Measurements from ENCODE around the gene ADARB1. TPM values are rescaled to one million over a fixed set of nuclear protein-coding genes. Genes with fewer than 3 reads are reported as not detected.
A peak's percentile ranks its signal among the peaks of the same experiment; 100 is the strongest.

The ADARB1 gene
- total RNA-seq, 4 donors from 2014 or later, result 107 to 231 (median 201) TPM

GRCh38 chr21:45035477-45035848 lies 38.9 kb upstream of the ADARB1 start:
- no peak for DNase-seq (ENCODE audit: extremely low spot score)
- TF ChIP-seq POLR2AphosphoS5 (IDR thresholded peaks at IDR 0.05), result no peak
- no peak for TF ChIP-seq CTCF (IDR thresholded peaks at IDR 0.05)
- TF ChIP-seq POLR2A (IDR thresholded peaks at IDR 0.05; ENCODE audit: low read depth), result no peak
- no peak for TF ChIP-seq EP300 (IDR thresholded peaks at IDR 0.05)
- intact Hi-C loops (cut with DNase I), result no loop called here
- Histone ChIP-seq H3K9me3 (peaks cover 0 to 14% (median 5%) of the 10 kb centered on the region in 4 donors), H3K4me1 (peaks cover 49 to 69% (median 66%) of the 10 kb centered on the region in 4 donors), H3K27ac (replicated peaks in 1 of 4) (peak overlapping the region; percentile 82 to 88 (median 87)), H3K27me3 (no peaks in the 10 kb centered on the region), H3K4me3 (no peak overlapping the region), H3K36me3 (no peaks in the 10 kb centered on the region)
- 97% methylated on average over 8 of the region's 8 CpGs for WGBS

GRCh38 chr21:45036630-45037029 lies 37.8 kb upstream of the ADARB1 start:
- Histone ChIP-seq H3K9me3 (peaks cover 0 to 14% (median 5%) of the 10 kb centered on the region in 4 donors), H3K36me3 (no peaks in the 10 kb centered on the region), H3K27me3 (no peaks in the 10 kb centered on the region), H3K4me1 (peaks cover 46 to 69% (median 66%) of the 10 kb centered on the region in 4 donors), H3K27ac (replicated peaks in 1 of 4) (no peak overlapping the region), H3K4me3 (no peak overlapping the region)
- TF ChIP-seq EP300 (IDR thresholded peaks at IDR 0.05) (no peak), CTCF (IDR thresholded peaks at IDR 0.05) (no peak), POLR2A (IDR thresholded peaks at IDR 0.05; ENCODE audit: low read depth) (no peak), POLR2AphosphoS5 (IDR thresholded peaks at IDR 0.05) (no peak)
- WGBS, result 53% methylated on average over 1 of the region's 1 CpG
- intact Hi-C loops (cut with DNase I), result no loop called here
- no peak for DNase-seq (ENCODE audit: extremely low spot score)

- no peak for TF ChIP-seq EP300 (IDR thresholded peaks at IDR 0.05)
- TF ChIP-seq POLR2A (IDR thresholded peaks at IDR 0.05; ENCODE audit: low read depth), result no peak
- no peak for TF ChIP-seq CTCF (IDR thresholded peaks at IDR 0.05)
- no peak for TF ChIP-seq POLR2AphosphoS5 (IDR thresholded peaks at IDR 0.05)
- Histone ChIP-seq H3K9me3 (peaks cover 0 to 14% (median 5%) of the 10 kb centered on the region in 4 donors), H3K4me3 (no peak overlapping the region), H3K4me1 (peaks cover 35 to 63% (median 58%) of the 10 kb centered on the region in 4 donors), H3K36me3 (no peaks in the 10 kb centered on the region), H3K27ac (replicated peaks in 1 of 4) (no peak overlapping the region), H3K27me3 (no peaks in the 10 kb centered on the region)
- 94% methylated on average over 9 of the region's 9 CpGs for WGBS
- DNase-seq (ENCODE audit: extremely low spot score), result no peak
- intact Hi-C loops (cut with DNase I), result no loop called here
These were observed 36.4 kb upstream of the ADARB1 start for GRCh38 chr21:45037986-45038385.

GRCh38 chr21:45039317-45040156 lies 34.8 kb upstream of the ADARB1 start:
- Histone ChIP-seq H3K4me3 (no peak overlapping the region), H3K27me3 (no peaks in the 10 kb centered on the region), H3K4me1 (peaks cover 19 to 47% (median 43%) of the 10 kb centered on the region in 4 donors), H3K9me3 (peaks cover 0 to 14% (median 5%) of the 10 kb centered on the region in 4 donors), H3K36me3 (no peaks in the 10 kb centered on the region), H3K27ac (replicated peaks in 1 of 4) (peak overlapping the region; percentile 80 to 86 (median 82))
- intact Hi-C loops (cut with DNase I), result loop anchor here (5.0 kb wide), 1 partner anchor 82 kb away; no protein-coding TSS in a partner anchor
- TF ChIP-seq POLR2A (IDR thresholded peaks at IDR 0.05; ENCODE audit: low read depth) (no peak), EP300 (IDR thresholded peaks at IDR 0.05) (no peak), POLR2AphosphoS5 (IDR thresholded peaks at IDR 0.05) (no peak), CTCF (IDR thresholded peaks at IDR 0.05) (no peak)
- WGBS, result 100% methylated on average over 3 of the region's 3 CpGs
- DNase-seq (ENCODE audit: extremely low spot score), result no peak
